Measurements from ENCODE around the gene ATRNL1. TPM values are rescaled to one million over a fixed set of nuclear protein-coding genes. Genes with fewer than 3 reads are reported as not detected.
A peak's percentile ranks its signal among the peaks of the same experiment; 100 is the strongest.
"Not testable (repeated sequence)": the region's sequence is repeated elsewhere in the genome, so short reads cannot be mapped to it uniquely, and the experiment has no call there.

Gene ATRNL1
- polyA plus RNA-seq, 4 donors: 0.78 to 1.1 TPM; not detected in 2

- Histone ChIP-seq H3K36me3 (ENCODE audit: control insufficient read depth in 3 of 3, insufficient read depth in 2 of 3, low read depth in 1 of 3, low read length in 3 of 3) (no peaks in the 10 kb centered on the region), H3K27me3 (ENCODE audit: control insufficient read depth in 3 of 3, insufficient read depth in 3 of 3, low read length in 3 of 3) (no peaks in the 10 kb centered on the region), H3K9me3 (ENCODE audit: control insufficient read depth in 2 of 2, insufficient read depth in 1 of 2, low read depth in 1 of 2, low read length in 1 of 2) (peaks cover 0 to 12% of the 10 kb centered on the region in 2 donors), H3K4me1 (ENCODE audit: control insufficient read depth in 3 of 3, insufficient read depth in 2 of 3, low read depth in 1 of 3, low read length in 2 of 3) (no peaks in the 10 kb centered on the region), H3K27ac (ENCODE audit: low read depth in 1 of 3, low read length in 2 of 3) (no peak overlapping the region), H3K4me3 (ENCODE audit: low read depth in 1 of 3, low read length in 3 of 3) (no peak overlapping the region)
- FAIRE-seq (no peak), DNase-seq (no peak)
Measured at GRCh38 chr10:115503546-115503945, 410.4 kb downstream of the ATRNL1 start.

GRCh38 chr10:115514895-115515294 lies 421.7 kb downstream of the ATRNL1 start:
- Histone ChIP-seq H3K27ac (ENCODE audit: low read depth in 1 of 3, low read length in 2 of 3) (no peak overlapping the region), H3K36me3 (ENCODE audit: control insufficient read depth in 3 of 3, insufficient read depth in 2 of 3, low read depth in 1 of 3, low read length in 3 of 3) (no peaks in the 10 kb centered on the region), H3K4me3 (ENCODE audit: low read depth in 1 of 3, low read length in 3 of 3) (no peak overlapping the region), H3K4me1 (ENCODE audit: control insufficient read depth in 3 of 3, insufficient read depth in 2 of 3, low read depth in 1 of 3, low read length in 2 of 3) (no peaks in the 10 kb centered on the region), H3K27me3 (ENCODE audit: control insufficient read depth in 3 of 3, insufficient read depth in 3 of 3, low read length in 3 of 3) (no peaks in the 10 kb centered on the region), H3K9me3 (ENCODE audit: control insufficient read depth in 2 of 2, insufficient read depth in 1 of 2, low read depth in 1 of 2, low read length in 1 of 2) (no peaks in the 10 kb centered on the region)
- DNase-seq (no peak), FAIRE-seq (no peak)
- WGBS, 3 donors: 78 to 86% (median 83%) methylated on average over 2 of the region's 2 CpGs

GRCh38 chr10:115525141-115525540 lies 432.0 kb downstream of the ATRNL1 start:
- Histone ChIP-seq H3K27ac (ENCODE audit: low read depth in 1 of 3, low read length in 2 of 3) (no peak overlapping the region), H3K27me3 (ENCODE audit: control insufficient read depth in 3 of 3, insufficient read depth in 3 of 3, low read length in 3 of 3) (no peaks in the 10 kb centered on the region), H3K4me1 (ENCODE audit: control insufficient read depth in 3 of 3, insufficient read depth in 2 of 3, low read depth in 1 of 3, low read length in 2 of 3) (no peaks in the 10 kb centered on the region), H3K9me3 (ENCODE audit: control insufficient read depth in 2 of 2, insufficient read depth in 1 of 2, low read depth in 1 of 2, low read length in 1 of 2) (peaks cover 0 to 10% of the 10 kb centered on the region in 2 donors), H3K36me3 (ENCODE audit: control insufficient read depth in 3 of 3, insufficient read depth in 2 of 3, low read depth in 1 of 3, low read length in 3 of 3) (no peaks in the 10 kb centered on the region), H3K4me3 (ENCODE audit: low read depth in 1 of 3, low read length in 3 of 3) (no peak overlapping the region)
- no peak for FAIRE-seq
- WGBS, 3 donors: 83 to 89% (median 87%) methylated on average over 5 of the region's 5 CpGs
- DNase-seq: no peak

- not testable (repeated sequence) for H3K4me3 ChIP-seq (ENCODE audit: low read depth in 1 of 3, low read length in 3 of 3); DNase-seq; FAIRE-seq; H3K9me3 ChIP-seq (ENCODE audit: control insufficient read depth in 2 of 2, insufficient read depth in 1 of 2, low read depth in 1 of 2, low read length in 1 of 2); H3K27ac ChIP-seq (ENCODE audit: low read depth in 1 of 3, low read length in 2 of 3); H3K4me1 ChIP-seq (ENCODE audit: control insufficient read depth in 3 of 3, insufficient read depth in 2 of 3, low read depth in 1 of 3, low read length in 2 of 3); H3K36me3 ChIP-seq (ENCODE audit: control insufficient read depth in 3 of 3, insufficient read depth in 2 of 3, low read depth in 1 of 3, low read length in 3 of 3); H3K27me3 ChIP-seq (ENCODE audit: control insufficient read depth in 3 of 3, insufficient read depth in 3 of 3, low read length in 3 of 3)
Measured at GRCh38 chr10:115527682-115528081, 434.5 kb downstream of the ATRNL1 start.

GRCh38 chr10:115536401-115536800 lies 443.2 kb downstream of the ATRNL1 start:
- FAIRE-seq; H3K9me3 ChIP-seq (ENCODE audit: control insufficient read depth in 2 of 2, insufficient read depth in 1 of 2, low read depth in 1 of 2, low read length in 1 of 2); DNase-seq; H3K36me3 ChIP-seq (ENCODE audit: control insufficient read depth in 3 of 3, insufficient read depth in 2 of 3, low read depth in 1 of 3, low read length in 3 of 3); H3K4me3 ChIP-seq (ENCODE audit: low read depth in 1 of 3, low read length in 3 of 3); H3K4me1 ChIP-seq (ENCODE audit: control insufficient read depth in 3 of 3, insufficient read depth in 2 of 3, low read depth in 1 of 3, low read length in 2 of 3); H3K27me3 ChIP-seq (ENCODE audit: control insufficient read depth in 3 of 3, insufficient read depth in 3 of 3, low read length in 3 of 3); H3K27ac ChIP-seq (ENCODE audit: low read depth in 1 of 3, low read length in 2 of 3): not testable (repeated sequence)
- 93 to 94% (median 93%) methylated on average over 15 to 18 of the region's 18 CpGs for WGBS, 3 donors

GRCh38 chr10:115539142-115539762 lies 446.1 kb downstream of the ATRNL1 start:
- Histone ChIP-seq H3K27ac (ENCODE audit: low read depth in 1 of 3, low read length in 2 of 3) (no peak overlapping the region), H3K27me3 (ENCODE audit: control insufficient read depth in 3 of 3, insufficient read depth in 3 of 3, low read length in 3 of 3) (no peaks in the 10 kb centered on the region), H3K9me3 (ENCODE audit: control insufficient read depth in 2 of 2, insufficient read depth in 1 of 2, low read depth in 1 of 2, low read length in 1 of 2) (no peaks in the 10 kb centered on the region), H3K4me1 (ENCODE audit: control insufficient read depth in 3 of 3, insufficient read depth in 2 of 3, low read depth in 1 of 3, low read length in 2 of 3) (no peaks in the 10 kb centered on the region), H3K4me3 (ENCODE audit: low read depth in 1 of 3, low read length in 3 of 3) (no peak overlapping the region), H3K36me3 (ENCODE audit: control insufficient read depth in 3 of 3, insufficient read depth in 2 of 3, low read depth in 1 of 3, low read length in 3 of 3) (no peaks in the 10 kb centered on the region)
- DNase-seq (no peak), FAIRE-seq (no peak)

- no peak overlapping the region for H3K27ac ChIP-seq (ENCODE audit: low read depth in 1 of 3, low read length in 2 of 3)
- 48 to 56% (median 51%) methylated on average over 3 of the region's 3 CpGs for WGBS, 3 donors
- FAIRE-seq: peak; percentile 59
Measured at GRCh38 chr10:115555887-115556402, 462.8 kb downstream of the ATRNL1 start.

GRCh38 chr10:115558252-115558651 lies 465.1 kb downstream of the ATRNL1 start:
- Histone ChIP-seq H3K27me3 (ENCODE audit: control insufficient read depth in 3 of 3, insufficient read depth in 3 of 3, low read length in 3 of 3) (no peaks in the 10 kb centered on the region), H3K9me3 (ENCODE audit: control insufficient read depth in 2 of 2, insufficient read depth in 1 of 2, low read depth in 1 of 2, low read length in 1 of 2) (no peaks in the 10 kb centered on the region), H3K36me3 (ENCODE audit: control insufficient read depth in 3 of 3, insufficient read depth in 2 of 3, low read depth in 1 of 3, low read length in 3 of 3) (no peaks in the 10 kb centered on the region), H3K27ac (ENCODE audit: low read depth in 1 of 3, low read length in 2 of 3) (no peak overlapping the region), H3K4me3 (ENCODE audit: low read depth in 1 of 3, low read length in 3 of 3) (no peak overlapping the region), H3K4me1 (ENCODE audit: control insufficient read depth in 3 of 3, insufficient read depth in 2 of 3, low read depth in 1 of 3, low read length in 2 of 3) (no peaks in the 10 kb centered on the region)
- no peak for FAIRE-seq
- DNase-seq: no peak
- 49 to 64% (median 54%) methylated on average over 3 of the region's 3 CpGs for WGBS, 3 donors

More at GRCh38 chr10:115555887-115556402, 462.8 kb downstream of the ATRNL1 start:
- Histone ChIP-seq H3K36me3 (ENCODE audit: control insufficient read depth in 3 of 3, insufficient read depth in 2 of 3, low read depth in 1 of 3, low read length in 3 of 3) (no peaks in the 10 kb centered on the region), H3K4me1 (ENCODE audit: control insufficient read depth in 3 of 3, insufficient read depth in 2 of 3, low read depth in 1 of 3, low read length in 2 of 3) (no peaks in the 10 kb centered on the region), H3K4me3 (ENCODE audit: low read depth in 1 of 3, low read length in 3 of 3) (no peak overlapping the region), H3K9me3 (ENCODE audit: control insufficient read depth in 2 of 2, insufficient read depth in 1 of 2, low read depth in 1 of 2, low read length in 1 of 2) (no peaks in the 10 kb centered on the region), H3K27me3 (ENCODE audit: control insufficient read depth in 3 of 3, insufficient read depth in 3 of 3, low read length in 3 of 3) (no peaks in the 10 kb centered on the region)
- DNase-seq: no peak

GRCh38 chr10:115566867-115567266 lies 473.7 kb downstream of the ATRNL1 start:
- WGBS, 3 donors: 20 to 54% (median 25%) methylated on average over 2 of the region's 2 CpGs

More at GRCh38 chr10:115566867-115567266, 473.7 kb downstream of the ATRNL1 start:
- DNase-seq (no peak), FAIRE-seq (no peak)
- Histone ChIP-seq H3K9me3 (ENCODE audit: control insufficient read depth in 2 of 2, insufficient read depth in 1 of 2, low read depth in 1 of 2, low read length in 1 of 2) (no peaks in the 10 kb centered on the region), H3K27me3 (ENCODE audit: control insufficient read depth in 3 of 3, insufficient read depth in 3 of 3, low read length in 3 of 3) (no peaks in the 10 kb centered on the region), H3K27ac (ENCODE audit: low read depth in 1 of 3, low read length in 2 of 3) (no peak overlapping the region), H3K4me3 (ENCODE audit: low read depth in 1 of 3, low read length in 3 of 3) (no peak overlapping the region), H3K4me1 (ENCODE audit: control insufficient read depth in 3 of 3, insufficient read depth in 2 of 3, low read depth in 1 of 3, low read length in 2 of 3) (no peaks in the 10 kb centered on the region), H3K36me3 (ENCODE audit: control insufficient read depth in 3 of 3, insufficient read depth in 2 of 3, low read depth in 1 of 3, low read length in 3 of 3) (no peaks in the 10 kb centered on the region)
